ENCODE results near the gene MRPS18C.

The MRPS18C gene

GRCh38 chr4:83436680-83437079 lies 19.2 kb upstream of the MRPS18C start:
- no peak overlapping the region for H3K4me3 ChIP-seq (ENCODE audit: low read depth, low read length)
- TF ChIP-seq CTCF (IDR thresholded peaks at IDR 0.05; ENCODE audit: control insufficient read depth, extremely low read depth, insufficient read depth): no peak
- no peak for DNase-seq (ENCODE audit: low read depth)

- no peak for TF ChIP-seq CTCF (IDR thresholded peaks at IDR 0.05; ENCODE audit: control insufficient read depth, extremely low read depth, insufficient read depth)
- H3K4me3 ChIP-seq (ENCODE audit: low read depth, low read length): no peak overlapping the region
- no peak for DNase-seq (ENCODE audit: low read depth)
These were observed 17.1 kb upstream of the MRPS18C start for GRCh38 chr4:83438719-83439118.

GRCh38 chr4:83440148-83440814 lies 15.6 kb upstream of the MRPS18C start:
- no peak for TF ChIP-seq CTCF (IDR thresholded peaks at IDR 0.05; ENCODE audit: control insufficient read depth, extremely low read depth, insufficient read depth)
- no peak for DNase-seq (ENCODE audit: low read depth)
- H3K4me3 ChIP-seq (ENCODE audit: low read depth, low read length): no peak overlapping the region

- DNase-seq (ENCODE audit: low read depth): no peak
- no peak for TF ChIP-seq CTCF (IDR thresholded peaks at IDR 0.05; ENCODE audit: control insufficient read depth, extremely low read depth, insufficient read depth)
- H3K4me3 ChIP-seq (ENCODE audit: low read depth, low read length): no peak overlapping the region
These were observed 15.0 kb upstream of the MRPS18C start for GRCh38 chr4:83440899-83441298.

- no peak overlapping the region for H3K4me3 ChIP-seq (ENCODE audit: low read depth, low read length)
- no peak for TF ChIP-seq CTCF (IDR thresholded peaks at IDR 0.05; ENCODE audit: control insufficient read depth, extremely low read depth, insufficient read depth)
- DNase-seq (ENCODE audit: low read depth): no peak
These were observed 6.8 kb upstream of the MRPS18C start for GRCh38 chr4:83449009-83449408.

- peak overlapping the region; percentile 99 for H3K4me3 ChIP-seq (ENCODE audit: low read depth, low read length)
- TF ChIP-seq CTCF (IDR thresholded peaks at IDR 0.05; ENCODE audit: control insufficient read depth, extremely low read depth, insufficient read depth): no peak
- no peak for DNase-seq (ENCODE audit: low read depth)
These were observed 1.2 kb upstream of the MRPS18C start for GRCh38 chr4:83454686-83455085.

GRCh38 chr4:83456184-83456501 lies 285 bp downstream of the MRPS18C start:
- TF ChIP-seq CTCF (IDR thresholded peaks at IDR 0.05; ENCODE audit: control insufficient read depth, extremely low read depth, insufficient read depth): no peak
- H3K4me3 ChIP-seq (ENCODE audit: low read depth, low read length): peak overlapping the region; percentile 99

More at GRCh38 chr4:83456184-83456501, 285 bp downstream of the MRPS18C start:
- no peak for DNase-seq (ENCODE audit: low read depth)
